NOMO-1 treated with DMSO at 0.1 percent for 48 hours (cell line): Measurements from ENCODE around the gene ZNF585A.
"Not testable (repeated sequence)": the region's sequence is repeated elsewhere in the genome, so short reads cannot be mapped to it uniquely, and the experiment has no call there.

ENCODE experiments used
- DNase-seq: peaks from one replicate; lab custom pipeline; 2025; ENCODE audit not compliant: unreplicated experiment; lab: John Stamatoyannopoulos, UW

The ZNF585A gene

GRCh38 chr19:37172368-37173366, at the start of gene ZNF585A:
Gene ZNF585A, minus strand, starts transcription at chr19:37172695. Its CDS starts 2,785 bp downstream, at chr19:37169910.
- DNase-seq = peak; percentile 97

GRCh38 chr19:37221136-37221535, 48.6 kb upstream of the ZNF585A start:
- no peak for DNase-seq

GRCh38 chr19:37220383-37220782, 47.9 kb upstream of the ZNF585A start:
- DNase-seq = no peak

- DNase-seq = peak; percentile 29
Observed at GRCh38 chr19:37218592-37218935, 46.1 kb upstream of the ZNF585A start.

GRCh38 chr19:37217775-37218591, 45.5 kb upstream of the ZNF585A start, which contains the start of gene ZNF383:
Gene ZNF383, plus strand, starts transcription at chr19:37218214. Its CDS starts 12,240 bp downstream, at chr19:37230454.
- DNase-seq = peak; percentile 94

GRCh38 chr19:37217480-37217774, 44.9 kb upstream of the ZNF585A start:
- no peak for DNase-seq

- no peak for DNase-seq
Observed at GRCh38 chr19:37197768-37198167, 25.3 kb upstream of the ZNF585A start.

GRCh38 chr19:37197115-37197514, 24.6 kb upstream of the ZNF585A start:
- not testable (repeated sequence) for DNase-seq

GRCh38 chr19:37195248-37195647, 22.8 kb upstream of the ZNF585A start:
- not testable (repeated sequence) for DNase-seq

- DNase-seq = not testable (repeated sequence)
Observed at GRCh38 chr19:37186071-37186470, 13.6 kb upstream of the ZNF585A start.

GRCh38 chr19:37165635-37166034, 6.9 kb downstream of the ZNF585A start:
- no peak for DNase-seq

- no peak for DNase-seq
Observed at GRCh38 chr19:37160153-37160552, 12.3 kb downstream of the ZNF585A start.

GRCh38 chr19:37148214-37148613, 24.3 kb downstream of the ZNF585A start:
- no peak for DNase-seq

GRCh38 chr19:37136111-37136510, 36.4 kb downstream of the ZNF585A start:
- no peak for DNase-seq

GRCh38 chr19:37128821-37129177, 43.7 kb downstream of the ZNF585A start:
- DNase-seq = no peak

GRCh38 chr19:37127999-37128820, 44.3 kb downstream of the ZNF585A start:
- DNase-seq = no peak

- not testable (repeated sequence) for DNase-seq
Observed at GRCh38 chr19:37122093-37122492, 50.4 kb downstream of the ZNF585A start.

- no peak for DNase-seq
Observed at GRCh38 chr19:37114001-37114400, 58.5 kb downstream of the ZNF585A start.

- DNase-seq = not testable (repeated sequence)
Observed at GRCh38 chr19:37111753-37112152, 60.7 kb downstream of the ZNF585A start.

- DNase-seq = not testable (repeated sequence)
Observed at GRCh38 chr19:37104135-37104534, 68.4 kb downstream of the ZNF585A start.

GRCh38 chr19:37098570-37098969, 73.9 kb downstream of the ZNF585A start:
- DNase-seq = no peak
